HG02610 (cell line): ENCODE measurements around the gene TAS2R31.

Experiments used
- ATAC-seq: cut with Tn5 transposase; IDR thresholded peaks from one replicate; pipeline ENCODE4 v1.9.1; 2021; ENCODE audit warnings: mild to moderate bottlenecking, moderate library complexity; ENCODE audit not compliant: unreplicated experiment

The TAS2R31 gene

GRCh38 chr12:11014234-11014633, 17.0 kb downstream of the TAS2R31 start:
- ATAC-seq, result no peak

GRCh38 chr12:11007608-11008007, 23.6 kb downstream of the TAS2R31 start:
- no peak for ATAC-seq

- ATAC-seq, result no peak
Observed at GRCh38 chr12:10998204-10998603, 33.0 kb downstream of the TAS2R31 start, which contains the start of gene TAS2R20. TAS2R20 (minus strand) TSS chr12:10998304; CDS start chr12:10997875, 429 bp downstream.

- no peak for ATAC-seq
Observed at GRCh38 chr12:10994307-10994706, 36.9 kb downstream of the TAS2R31 start.

GRCh38 chr12:10989107-10989506, 42.1 kb downstream of the TAS2R31 start:
- no peak for ATAC-seq

- no peak for ATAC-seq
Observed at GRCh38 chr12:10986812-10987211, 44.4 kb downstream of the TAS2R31 start, which contains the start of gene TAS2R50. TAS2R50 (minus strand) TSS chr12:10986912; CDS start chr12:10986860, 52 bp downstream.

- peak; percentile 80 for ATAC-seq
Observed at GRCh38 chr12:10982244-10982643, 49.0 kb downstream of the TAS2R31 start.
